Activated T-cell treated with anti-CD3 and anti-CD28 coated beads for 1 hour (primary cell): Measurements from ENCODE around the gene KCNQ1.

Experiments used
- DNase-seq: peaks from one replicate; pipeline ENCODE4 v3.0.0-alpha.2; 2020; ENCODE audit warnings: low read depth

The KCNQ1 gene

GRCh38 chr11:2570211-2570811 lies 125.5 kb downstream of the KCNQ1 start:
- no peak for DNase-seq

GRCh38 chr11:2570841-2571597 lies 126.2 kb downstream of the KCNQ1 start:
- no peak for DNase-seq

- no peak for DNase-seq
Observed at GRCh38 chr11:2571598-2572281, 126.9 kb downstream of the KCNQ1 start.

GRCh38 chr11:2572491-2573239 lies 127.9 kb downstream of the KCNQ1 start:
- no peak for DNase-seq

GRCh38 chr11:2573240-2574042 lies 128.6 kb downstream of the KCNQ1 start:
- no peak for DNase-seq

- DNase-seq = no peak
Observed at GRCh38 chr11:2574043-2574552, 129.3 kb downstream of the KCNQ1 start.

GRCh38 chr11:2574553-2575535 lies 130.0 kb downstream of the KCNQ1 start:
- no peak for DNase-seq

GRCh38 chr11:2575591-2576051 lies 130.8 kb downstream of the KCNQ1 start:
- DNase-seq = no peak

- no peak for DNase-seq
Observed at GRCh38 chr11:2576111-2576510, 131.3 kb downstream of the KCNQ1 start.

- DNase-seq = no peak
Observed at GRCh38 chr11:2576549-2576948, 131.7 kb downstream of the KCNQ1 start.

- DNase-seq = no peak
Observed at GRCh38 chr11:2577031-2577990, 132.5 kb downstream of the KCNQ1 start.

GRCh38 chr11:2577991-2578928 lies 133.5 kb downstream of the KCNQ1 start:
- DNase-seq = no peak

- no peak for DNase-seq
Observed at GRCh38 chr11:2578929-2579270, 134.1 kb downstream of the KCNQ1 start.

GRCh38 chr11:2579315-2580060 lies 134.7 kb downstream of the KCNQ1 start:
- no peak for DNase-seq

- DNase-seq = no peak
Observed at GRCh38 chr11:2580061-2580421, 135.2 kb downstream of the KCNQ1 start.

- DNase-seq = no peak
Observed at GRCh38 chr11:2580571-2581001, 135.8 kb downstream of the KCNQ1 start.
